GM21786 (cell line): ENCODE results near the gene CENPQ.

Experiments used
- ATAC-seq: cut with Tn5 transposase; IDR thresholded peaks from one replicate; pipeline ENCODE4 v1.9.1; 2021; ENCODE audit not compliant: unreplicated experiment

The CENPQ gene

GRCh38 chr6:49499623-49500022 lies 36.5 kb downstream of the CENPQ start, which contains the start of gene GLYATL3:
TSS of gene GLYATL3 (plus strand) at chr6:49499923. CDS start at chr6:49511991, 12,068 bp downstream.
- no peak for ATAC-seq

GRCh38 chr6:49504666-49505065 lies 41.5 kb downstream of the CENPQ start:
- no peak for ATAC-seq

- no peak for ATAC-seq
These were observed 43.5 kb downstream of the CENPQ start for GRCh38 chr6:49506569-49507111.

- ATAC-seq = no peak
These were observed 46.2 kb downstream of the CENPQ start for GRCh38 chr6:49509342-49509741.

GRCh38 chr6:49513153-49513989 lies 50.2 kb downstream of the CENPQ start:
- no peak for ATAC-seq

GRCh38 chr6:49514571-49515484 lies 51.7 kb downstream of the CENPQ start:
- no peak for ATAC-seq

- ATAC-seq = no peak
These were observed 52.4 kb downstream of the CENPQ start for GRCh38 chr6:49515485-49516146.

- ATAC-seq = no peak
These were observed 53.0 kb downstream of the CENPQ start for GRCh38 chr6:49516147-49516505.

- ATAC-seq = no peak
These were observed 54.7 kb downstream of the CENPQ start for GRCh38 chr6:49517919-49518318.

- ATAC-seq = peak; percentile 94
These were observed 56.5 kb downstream of the CENPQ start for GRCh38 chr6:49519660-49520059.

GRCh38 chr6:49522710-49523593 lies 59.8 kb downstream of the CENPQ start:
- ATAC-seq = no peak

- no peak for ATAC-seq
These were observed 60.7 kb downstream of the CENPQ start for GRCh38 chr6:49523901-49524300.

GRCh38 chr6:49524541-49524940 lies 61.4 kb downstream of the CENPQ start:
- ATAC-seq = no peak

- ATAC-seq = no peak
These were observed 63.4 kb downstream of the CENPQ start for GRCh38 chr6:49526598-49526997.

- ATAC-seq = no peak
These were observed 64.2 kb downstream of the CENPQ start for GRCh38 chr6:49527320-49527719.

GRCh38 chr6:49528571-49528970 lies 65.4 kb downstream of the CENPQ start:
- no peak for ATAC-seq

GRCh38 chr6:49530141-49530776 lies 67.1 kb downstream of the CENPQ start:
- no peak for ATAC-seq

GRCh38 chr6:49531774-49532569 lies 68.8 kb downstream of the CENPQ start:
- ATAC-seq = peak; percentile 90

GRCh38 chr6:49535795-49536194 lies 72.6 kb downstream of the CENPQ start:
- no peak for ATAC-seq
